GM12878 (cell line): ENCODE measurements around the gene EPB41. TPM values are rescaled to one million over a fixed set of nuclear protein-coding genes. Genes with fewer than 3 reads are reported as not detected.

Source experiments
- ATF7 ChIP-seq: fragments of 450-650 bp; IDR thresholded peaks from 2 replicates; pipeline ENCODE4 v1.6.1; 2016; ENCODE audit warnings: low read depth, mild to moderate bottlenecking
- BACH1 ChIP-seq: fragments of 450-650 bp; IDR thresholded peaks from 2 replicates; pipeline ENCODE4 v1.6.1; 2017; ENCODE audit warnings: mild to moderate bottlenecking, borderline replicate concordance
- CBX5 ChIP-seq: sonication (generic); IDR thresholded peaks from 2 replicates; pipeline ENCODE4 v1.6.1; 2016; ENCODE audit warnings: low read depth, moderate library complexity, mild to moderate bottlenecking, inconsistent platforms
- CHD4 ChIP-seq: fragments of 200-600 bp; sonication (generic); IDR thresholded peaks from 2 replicates; pipeline ENCODE4 v1.6.1; 2016; ENCODE audit warnings: mild to moderate bottlenecking
- E2F4 ChIP-seq: IDR thresholded peaks from 2 replicates; pipeline ENCODE4 v1.6.1; 2012; ENCODE audit warnings: low read depth, low read length, improper control_type of control experiment
- HDAC6 ChIP-seq: fragments of 200-600 bp; sonication (generic); IDR thresholded peaks from one replicate; pipeline ENCODE4 v1.8.0; 2017; ENCODE audit warnings: antibody characterized with exemption; ENCODE audit not compliant: unreplicated experiment
- HDGF ChIP-seq: fragments of 450-650 bp; IDR thresholded peaks from 2 replicates; pipeline ENCODE4 v1.6.1; 2016; ENCODE audit warnings: antibody characterized with exemption
- IRF4 ChIP-seq: IDR thresholded peaks from 2 replicates; pipeline ENCODE4 v1.6.1; 2011; ENCODE audit warnings: low read depth, low read length
- NR2F1 ChIP-seq: fragments of 450-650 bp; conservative IDR thresholded peaks from 2 replicates; pipeline ENCODE4 v1.6.1; 2017; ENCODE audit warnings: mild to moderate bottlenecking
- POLR2A ChIP-seq: IDR thresholded peaks from 2 replicates; pipeline ENCODE4 v1.6.1; 2011; ENCODE audit warnings: low read depth, mild to moderate bottlenecking, low read length
- RBBP5 ChIP-seq: fragments of 200-600 bp; sonication (generic); conservative IDR thresholded peaks from 2 replicates; pipeline ENCODE4 v1.6.1; 2016
- RELB ChIP-seq: fragments of 450-650 bp; IDR thresholded peaks from 2 replicates; pipeline ENCODE4 v1.6.1; 2017; ENCODE audit warnings: low read depth, mild to moderate bottlenecking, moderate library complexity
- RUNX3 ChIP-seq: IDR thresholded peaks from 2 replicates; pipeline ENCODE4 v1.6.1; 2012; ENCODE audit warnings: low read length, inconsistent platforms
- SMAD1 ChIP-seq: fragments of 450-650 bp; IDR thresholded peaks from 2 replicates; pipeline ENCODE4 v1.6.1; 2018; ENCODE audit warnings: mild to moderate bottlenecking, low read depth; ENCODE audit not compliant: partially characterized antibody
- YY1 ChIP-seq: IDR thresholded peaks from 2 replicates; pipeline ENCODE4 v1.6.1; 2011; ENCODE audit warnings: low read depth, mild to moderate bottlenecking, low read length
- ZBED1 ChIP-seq: IDR thresholded peaks from 2 replicates; pipeline ENCODE4 v1.6.1; 2016; ENCODE audit warnings: borderline replicate concordance
- ZBTB33 ChIP-seq: fragments of 450-650 bp; IDR thresholded peaks from 2 replicates; pipeline ENCODE4 v1.6.1; 2017; ENCODE audit warnings: mild to moderate bottlenecking
- polyA plus RNA-seq, 11 experiments: library from polyadenylated mRNA; depleted of rRNA in 4 of 11; unstranded in 6 of 11; stranded (reverse) in 5 of 11; fragments of >200 nt; fragmentation: Nextera tagmentation in 4 of 11; fragmentation: Illumina TruSeq in 1 of 11; extraction: Ambion mirVana in 4 of 11; extraction: Trizol in 1 of 11; gene quantifications; 1 replicate in 1 of 11; 2 replicates in 10 of 11; pipeline versions ENCODE4 v1.2.1 to v1.2.3, GENCODE V29; 2011 to 2016; ENCODE audit warnings: inconsistent platforms in 2 of 11, missing spikeins in 2 of 11, low read depth in 1 of 11
- total RNA-seq, 4 experiments: library from RNA; depleted of rRNA in 3 of 4; stranded (reverse); fragments of >200 nt in 3 of 4; fragmentation: Illumina TruSeq in 1 of 4; extraction: Trizol in 1 of 4; gene quantifications; 2 replicates each; pipeline versions ENCODE4 v1.2.1 to v1.2.3, GENCODE V29; 2013 to 2021
- TF ChIP-seq, protein P1 (sequence below): IDR thresholded peaks from 2 replicates; pipeline ENCODE4 v1.6.1; 2012; ENCODE audit warnings: improper control_type of control experiment, low read depth, low read length; ENCODE audit not compliant: insufficient replicate concordance
- TF ChIP-seq, protein P2 (sequence below): fragments of 450-650 bp; formaldehyde crosslinking; IDR thresholded peaks from 2 replicates; pipeline ENCODE4 v1.4.0; 2022; ENCODE audit warnings: mild to moderate bottlenecking, moderate library complexity

Gene EPB41
- total and polyA plus RNA-seq, 10 of the 15 experiments (the other 5 are each of a cell fraction or from before 2014, with no cell fraction given): 1.1 to 77.6 (median 58.8) TPM

GRCh38 chr1:28926629-28927265, 12.4 kb downstream of the EPB41 start (continued):
- TF ChIP-seq ZBTB33 (no peak), IRF4 (0 out of 2 replicates have a peak, but pooled peaks have one; percentile 31), CHD4 (no peak), RELB (peak; percentile 36; the same call in 1 of the 2 replicates), BACH1 (no peak), RBBP5 (no peak), SMAD1 (peak; percentile 48), HDAC6 (no peak), E2F4 (no peak), CBX5 (0 out of 2 replicates have a peak, but pooled peaks have one; percentile 32), YY1 (peak; percentile 72), HDGF (no peak), ATF7 (peak; percentile 65), ZBED1 (no peak), NR2F1 (no peak), POLR2A (no peak), RUNX3 (peak; percentile 80)
- TF ChIP-seq, protein P1, sequence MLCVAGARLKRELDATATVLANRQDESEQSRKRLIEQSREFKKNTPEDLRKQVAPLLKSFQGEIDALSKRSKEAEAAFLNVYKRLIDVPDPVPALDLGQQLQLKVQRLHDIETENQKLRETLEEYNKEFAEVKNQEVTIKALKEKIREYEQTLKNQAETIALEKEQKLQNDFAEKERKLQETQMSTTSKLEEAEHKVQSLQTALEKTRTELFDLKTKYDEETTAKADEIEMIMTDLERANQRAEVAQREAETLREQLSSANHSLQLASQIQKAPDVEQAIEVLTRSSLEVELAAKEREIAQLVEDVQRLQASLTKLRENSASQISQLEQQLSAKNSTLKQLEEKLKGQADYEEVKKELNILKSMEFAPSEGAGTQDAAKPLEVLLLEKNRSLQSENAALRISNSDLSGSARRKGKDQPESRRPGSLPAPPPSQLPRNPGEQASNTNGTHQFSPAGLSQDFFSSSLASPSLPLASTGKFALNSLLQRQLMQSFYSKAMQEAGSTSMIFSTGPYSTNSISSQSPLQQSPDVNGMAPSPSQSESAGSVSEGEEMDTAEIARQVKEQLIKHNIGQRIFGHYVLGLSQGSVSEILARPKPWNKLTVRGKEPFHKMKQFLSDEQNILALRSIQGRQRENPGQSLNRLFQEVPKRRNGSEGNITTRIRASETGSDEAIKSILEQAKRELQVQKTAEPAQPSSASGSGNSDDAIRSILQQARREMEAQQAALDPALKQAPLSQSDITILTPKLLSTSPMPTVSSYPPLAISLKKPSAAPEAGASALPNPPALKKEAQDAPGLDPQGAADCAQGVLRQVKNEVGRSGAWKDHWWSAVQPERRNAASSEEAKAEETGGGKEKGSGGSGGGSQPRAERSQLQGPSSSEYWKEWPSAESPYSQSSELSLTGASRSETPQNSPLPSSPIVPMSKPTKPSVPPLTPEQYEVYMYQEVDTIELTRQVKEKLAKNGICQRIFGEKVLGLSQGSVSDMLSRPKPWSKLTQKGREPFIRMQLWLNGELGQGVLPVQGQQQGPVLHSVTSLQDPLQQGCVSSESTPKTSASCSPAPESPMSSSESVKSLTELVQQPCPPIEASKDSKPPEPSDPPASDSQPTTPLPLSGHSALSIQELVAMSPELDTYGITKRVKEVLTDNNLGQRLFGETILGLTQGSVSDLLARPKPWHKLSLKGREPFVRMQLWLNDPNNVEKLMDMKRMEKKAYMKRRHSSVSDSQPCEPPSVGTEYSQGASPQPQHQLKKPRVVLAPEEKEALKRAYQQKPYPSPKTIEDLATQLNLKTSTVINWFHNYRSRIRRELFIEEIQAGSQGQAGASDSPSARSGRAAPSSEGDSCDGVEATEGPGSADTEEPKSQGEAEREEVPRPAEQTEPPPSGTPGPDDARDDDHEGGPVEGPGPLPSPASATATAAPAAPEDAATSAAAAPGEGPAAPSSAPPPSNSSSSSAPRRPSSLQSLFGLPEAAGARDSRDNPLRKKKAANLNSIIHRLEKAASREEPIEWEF: peak; percentile 49
- TF ChIP-seq, protein P2, sequence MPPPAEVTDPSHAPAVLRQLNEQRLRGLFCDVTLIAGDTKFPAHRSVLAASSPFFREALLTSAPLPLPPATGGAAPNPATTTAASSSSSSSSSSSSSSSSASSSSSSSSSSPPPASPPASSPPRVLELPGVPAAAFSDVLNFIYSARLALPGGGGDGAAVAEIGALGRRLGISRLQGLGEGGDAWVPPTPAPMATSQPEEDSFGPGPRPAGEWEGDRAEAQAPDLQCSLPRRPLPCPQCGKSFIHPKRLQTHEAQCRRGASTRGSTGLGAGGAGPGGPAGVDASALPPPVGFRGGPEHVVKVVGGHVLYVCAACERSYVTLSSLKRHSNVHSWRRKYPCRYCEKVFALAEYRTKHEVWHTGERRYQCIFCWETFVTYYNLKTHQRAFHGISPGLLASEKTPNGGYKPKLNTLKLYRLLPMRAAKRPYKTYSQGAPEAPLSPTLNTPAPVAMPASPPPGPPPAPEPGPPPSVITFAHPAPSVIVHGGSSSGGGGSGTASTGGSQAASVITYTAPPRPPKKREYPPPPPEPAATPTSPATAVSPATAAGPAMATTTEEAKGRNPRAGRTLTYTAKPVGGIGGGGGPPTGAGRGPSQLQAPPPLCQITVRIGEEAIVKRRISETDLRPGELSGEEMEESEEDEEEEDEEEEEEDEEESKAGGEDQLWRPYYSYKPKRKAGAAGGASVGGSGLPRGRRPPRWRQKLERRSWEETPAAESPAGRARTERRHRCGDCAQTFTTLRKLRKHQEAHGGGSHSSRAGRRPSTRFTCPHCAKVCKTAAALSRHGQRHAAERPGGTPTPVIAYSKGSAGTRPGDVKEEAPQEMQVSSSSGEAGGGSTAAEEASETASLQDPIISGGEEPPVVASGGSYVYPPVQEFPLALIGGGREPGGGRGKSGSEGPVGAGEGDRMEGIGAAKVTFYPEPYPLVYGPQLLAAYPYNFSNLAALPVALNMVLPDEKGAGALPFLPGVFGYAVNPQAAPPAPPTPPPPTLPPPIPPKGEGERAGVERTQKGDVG (CRISPR knock-in tag): no peak
